Measurements from ENCODE around the gene HIPK3.

GRCh38 chr11:33321422-33321821 lies 64.2 kb downstream of the HIPK3 start:
- TF ChIP-seq CTCF (IDR thresholded peaks at IDR 0.05; ENCODE audit: insufficient read depth, low read length) (no peak), POLR2AphosphoS5 (IDR thresholded peaks at IDR 0.05; ENCODE audit: low read depth) (no peak), SPI1 (IDR thresholded peaks at IDR 0.05; ENCODE audit: borderline replicate concordance, low read depth) (peak; percentile 94), GABPA (IDR thresholded peaks at IDR 0.05; ENCODE audit: low read depth) (no peak), REST (IDR thresholded peaks at IDR 0.05; ENCODE audit: insufficient replicate concordance, low read depth) (no peak)
